Endodermal cell (in vitro differentiated cells): ENCODE data around the gene C8G. TPM values are rescaled to one million over a fixed set of nuclear protein-coding genes. Genes with fewer than 3 reads are reported as not detected.

Experiments
- DNase-seq: peaks from one replicate; pipeline ENCODE4 v3.0.0-alpha.2; 2017
- H3K27ac ChIP-seq: 2 replicates; pipeline ENCODE4 v1.5.1; 2013; ENCODE audit warnings: mild to moderate bottlenecking, low read depth, low read length, moderate library complexity
- H3K27me3 ChIP-seq: 2 replicates; pipeline ENCODE4 v1.6.1; 2013; ENCODE audit warnings: mild to moderate bottlenecking, low read length, moderate library complexity; ENCODE audit not compliant: insufficient read depth, control insufficient read depth, poor library complexity, severe bottlenecking
- H3K36me3 ChIP-seq: 2 replicates; pipeline ENCODE4 v1.7.0; 2013; ENCODE audit warnings: mild to moderate bottlenecking, low read length, moderate library complexity; ENCODE audit not compliant: control insufficient read depth, insufficient read depth
- H3K4me1 ChIP-seq: one replicate; pipeline ENCODE4 v1.7.0; 2013; ENCODE audit warnings: low read length; ENCODE audit not compliant: control insufficient read depth, insufficient read depth
- H3K4me3 ChIP-seq: 2 replicates; pipeline ENCODE4 v1.5.1; 2013; ENCODE audit warnings: mild to moderate bottlenecking, low read length, moderate library complexity
- H3K9ac ChIP-seq: 2 replicates; pipeline ENCODE4 v1.6.1; 2013; ENCODE audit warnings: mild to moderate bottlenecking, low read length, moderate library complexity; ENCODE audit not compliant: poor library complexity, severe bottlenecking; ENCODE audit errors: extremely low read depth
- H3K9me3 ChIP-seq: 2 replicates; pipeline ENCODE4 v1.6.1; 2013; ENCODE audit warnings: mild to moderate bottlenecking, low read length, moderate library complexity; ENCODE audit not compliant: control insufficient read depth
- H3K27ac Mint-ChIP-seq: 2 replicates; pipeline ENCODE4 v1.8.0; 2020; ENCODE audit warnings: mixed read lengths
- H3K27me3 Mint-ChIP-seq: 2 replicates; pipeline ENCODE4 v1.8.0; 2021; ENCODE audit warnings: mild to moderate bottlenecking, mixed read lengths; ENCODE audit not compliant: insufficient read depth
- H3K36me3 Mint-ChIP-seq: 2 replicates; pipeline ENCODE4 v1.8.0; 2020; ENCODE audit warnings: low read depth, mixed read lengths
- H3K4me1 Mint-ChIP-seq: 2 replicates; pipeline ENCODE4 v1.8.0; 2020; ENCODE audit warnings: mixed read lengths
- H3K4me3 Mint-ChIP-seq: 2 replicates; pipeline ENCODE4 v1.8.0; 2020; ENCODE audit warnings: mild to moderate bottlenecking, moderate library complexity, mixed read lengths
- H3K9me3 Mint-ChIP-seq: 2 replicates; pipeline ENCODE4 v1.8.0; 2020; ENCODE audit warnings: mild to moderate bottlenecking, mixed read lengths
- WGBS, 2 experiments: methylation state at CpG; one replicate each; pipeline versions ENCODE4 v1.1.5 to v1.1.7; 2013; ENCODE audit warnings: missing lambda C conversion rate in 2 of 2, mixed read lengths in 1 of 2; ENCODE audit not compliant: insufficient coverage in 1 of 2, insufficient read length in 1 of 2; 5-methylcytosine and 5-hydroxymethylcytosine counted together
- total RNA-seq, 2 donors: library from RNA; stranded (reverse); fragmentation: NEBNext Ultra II Directional in 1 of 2; extraction: Animal tissue kit (Norgen Biotek cat#: 25700) in 1 of 2; gene quantifications; 2 replicates in 1 of 2; 3 replicates in 1 of 2; pipeline ENCODE4 v1.2.1, GENCODE V29; 2021
- TF ChIP-seq, protein P1 (sequence below): fragments of 200-600 bp; sonication (generic); conservative IDR thresholded peaks from 2 replicates; pipeline ENCODE4 v1.5.0; 2021; ENCODE audit warnings: antibody characterized with exemption, mild to moderate bottlenecking

Gene C8G
- total RNA-seq, 2 donors from 2014 or later, result 1.2 to 1.6 TPM

DNA sequence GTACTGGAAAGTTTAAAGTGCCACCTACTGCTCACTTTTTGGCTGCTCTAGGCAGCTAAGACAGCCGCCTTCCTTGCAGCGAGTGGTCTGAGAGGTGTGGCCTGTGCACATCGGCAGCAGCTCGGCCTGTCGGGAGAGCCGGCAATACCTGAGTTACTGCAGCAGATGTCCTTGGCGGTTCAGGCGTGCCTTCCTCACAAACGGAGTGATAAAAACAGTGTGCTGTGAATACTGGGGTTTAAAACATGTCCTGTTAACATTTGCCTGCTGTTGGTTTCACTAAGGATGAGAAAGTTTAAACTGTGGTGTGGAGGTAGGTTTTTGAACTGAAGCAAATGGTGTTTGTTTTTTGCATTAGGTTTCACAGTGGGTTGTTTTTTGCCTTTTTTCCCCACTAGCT is 45.8 kb upstream of the C8G start:
- H3K36me3 Mint-ChIP-seq, result peaks cover 54% of the 10 kb centered on the region

DNA sequence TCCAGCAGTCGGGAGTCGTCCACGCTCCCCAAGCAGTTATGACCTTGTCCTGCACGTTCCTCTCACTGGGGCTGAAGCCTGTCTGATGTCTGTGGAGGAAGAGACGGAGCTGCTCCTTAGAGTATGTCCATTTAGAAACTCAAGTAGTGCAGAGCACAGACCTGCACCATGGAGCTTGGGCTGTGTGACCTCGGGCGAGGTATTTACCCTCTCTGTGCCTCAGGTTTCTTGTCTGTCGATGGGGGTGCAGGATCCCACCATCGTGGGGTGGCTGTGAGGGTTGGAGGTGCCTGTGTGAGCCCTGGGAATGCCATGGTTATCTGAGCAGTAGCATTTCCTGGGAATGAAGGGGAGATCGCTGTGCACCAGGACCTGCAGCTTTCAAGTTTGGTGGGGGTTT is 44.5 kb upstream of the C8G start:
- H3K9ac ChIP-seq, result no peak overlapping the region
- Mint-ChIP-seq H3K4me1 (no peaks in the 10 kb centered on the region), H3K27ac (no peak overlapping the region), H3K9me3 (no peaks in the 10 kb centered on the region), H3K27me3 (no peaks in the 10 kb centered on the region), H3K36me3 (peaks cover 54% of the 10 kb centered on the region), H3K4me3 (no peak overlapping the region)
- WGBS, 2 experiments, result 96 to 97% methylated on average over 6 to 10 of the region's 10 CpGs
- peaks cover 65% of the 10 kb centered on the region for H3K36me3 ChIP-seq
- H3K27ac ChIP-seq, result no peak overlapping the region
- H3K27me3 ChIP-seq, result no peaks in the 10 kb centered on the region
- no peaks in the 10 kb centered on the region for H3K9me3 ChIP-seq
- H3K4me3 ChIP-seq, result no peak overlapping the region
- H3K4me1 ChIP-seq, result no peaks in the 10 kb centered on the region
- TF ChIP-seq, protein P1, sequence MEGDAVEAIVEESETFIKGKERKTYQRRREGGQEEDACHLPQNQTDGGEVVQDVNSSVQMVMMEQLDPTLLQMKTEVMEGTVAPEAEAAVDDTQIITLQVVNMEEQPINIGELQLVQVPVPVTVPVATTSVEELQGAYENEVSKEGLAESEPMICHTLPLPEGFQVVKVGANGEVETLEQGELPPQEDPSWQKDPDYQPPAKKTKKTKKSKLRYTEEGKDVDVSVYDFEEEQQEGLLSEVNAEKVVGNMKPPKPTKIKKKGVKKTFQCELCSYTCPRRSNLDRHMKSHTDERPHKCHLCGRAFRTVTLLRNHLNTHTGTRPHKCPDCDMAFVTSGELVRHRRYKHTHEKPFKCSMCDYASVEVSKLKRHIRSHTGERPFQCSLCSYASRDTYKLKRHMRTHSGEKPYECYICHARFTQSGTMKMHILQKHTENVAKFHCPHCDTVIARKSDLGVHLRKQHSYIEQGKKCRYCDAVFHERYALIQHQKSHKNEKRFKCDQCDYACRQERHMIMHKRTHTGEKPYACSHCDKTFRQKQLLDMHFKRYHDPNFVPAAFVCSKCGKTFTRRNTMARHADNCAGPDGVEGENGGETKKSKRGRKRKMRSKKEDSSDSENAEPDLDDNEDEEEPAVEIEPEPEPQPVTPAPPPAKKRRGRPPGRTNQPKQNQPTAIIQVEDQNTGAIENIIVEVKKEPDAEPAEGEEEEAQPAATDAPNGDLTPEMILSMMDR, result no peak
- no peak for DNase-seq

More for the DNA sequence above, 45.8 kb upstream of the C8G start:
- WGBS, 2 experiments, result 89 to 90% methylated on average over 9 of the region's 9 CpGs
- Histone ChIP-seq H3K9ac (no peak overlapping the region), H3K36me3 (peaks cover 61% of the 10 kb centered on the region), H3K27me3 (no peaks in the 10 kb centered on the region), H3K4me3 (no peak overlapping the region), H3K27ac (no peak overlapping the region), H3K9me3 (no peaks in the 10 kb centered on the region), H3K4me1 (no peaks in the 10 kb centered on the region)
- no peak for DNase-seq
- no peaks in the 10 kb centered on the region for H3K9me3 Mint-ChIP-seq
- H3K27me3 Mint-ChIP-seq, result no peaks in the 10 kb centered on the region
- no peaks in the 10 kb centered on the region for H3K4me1 Mint-ChIP-seq
- H3K4me3 Mint-ChIP-seq, result no peak overlapping the region
- TF ChIP-seq, protein P1, result no peak
- peak overlapping the region; percentile 39 for H3K27ac Mint-ChIP-seq

DNA sequence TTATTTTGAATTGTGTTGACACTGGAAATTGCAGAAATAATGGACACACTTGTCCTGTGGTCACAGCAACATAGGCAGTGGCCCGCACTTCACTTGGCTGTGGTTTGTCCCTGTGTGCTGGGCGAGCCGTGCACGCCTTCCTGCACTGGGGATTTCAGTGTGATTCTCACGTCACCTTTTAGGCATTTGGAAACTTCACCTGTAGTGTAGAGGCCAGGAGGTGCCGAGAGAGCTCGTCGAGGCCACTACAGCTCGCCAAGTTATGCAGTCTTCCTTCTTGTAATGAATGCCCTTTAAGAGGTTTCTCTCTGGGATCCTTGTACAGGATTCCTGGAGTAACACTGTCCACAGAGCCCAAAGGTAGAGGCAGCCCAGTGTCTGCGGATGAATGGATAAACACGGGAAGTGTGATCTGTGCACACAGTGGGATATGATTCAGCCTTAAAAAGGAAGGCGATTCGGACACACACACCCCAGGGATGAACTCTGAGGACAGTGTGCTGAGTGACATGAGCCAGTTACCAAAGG is 44.0 kb upstream of the C8G start:
- DNase-seq, result no peak
- no peaks in the 10 kb centered on the region for H3K9me3 Mint-ChIP-seq
- Histone ChIP-seq H3K27me3 (no peaks in the 10 kb centered on the region), H3K27ac (no peak overlapping the region), H3K9me3 (no peaks in the 10 kb centered on the region), H3K4me3 (no peak overlapping the region), H3K9ac (no peak overlapping the region), H3K36me3 (peaks cover 67% of the 10 kb centered on the region), H3K4me1 (no peaks in the 10 kb centered on the region)
- TF ChIP-seq, protein P1, result no peak
- H3K27ac Mint-ChIP-seq, result peak overlapping the region; percentile 75
- WGBS, 2 experiments, result 92 to 96% methylated on average over 11 to 13 of the region's 13 CpGs
- H3K4me1 Mint-ChIP-seq, result no peaks in the 10 kb centered on the region
- no peak overlapping the region for H3K4me3 Mint-ChIP-seq
- no peaks in the 10 kb centered on the region for H3K27me3 Mint-ChIP-seq
- H3K36me3 Mint-ChIP-seq, result peaks cover 55% of the 10 kb centered on the region
